Testis (tissue), 3 donors: ENCODE results near the gene NTM. TPM values are rescaled to one million over a fixed set of nuclear protein-coding genes. Genes with fewer than 3 reads are reported as not detected.

Experiments
- DNase-seq: peaks from one replicate; pipeline ENCODE4 v3.0.0-alpha.2; 2019
- H3K27ac ChIP-seq, 2 donors: fragments of 200-600 bp; sonication (generic); one replicate each; pipeline ENCODE4 v1.5.1; 2019
- H3K27me3 ChIP-seq: fragments of 200-600 bp; sonication (generic); one replicate; pipeline ENCODE4 v1.5.1; 2019
- H3K36me3 ChIP-seq: fragments of 200-600 bp; sonication (generic); one replicate; pipeline ENCODE4 v1.5.1; 2017; ENCODE audit warnings: low read depth; ENCODE audit errors: missing control alignments
- H3K4me1 ChIP-seq: fragments of 200-600 bp; sonication (generic); one replicate; pipeline ENCODE4 v1.5.1; 2019
- H3K4me3 ChIP-seq, 2 donors: fragments of 200-600 bp; sonication (generic); one replicate each; pipeline ENCODE4 v1.5.1; 2017 to 2019
- H3K9me3 ChIP-seq: fragments of 200-600 bp; sonication (generic); one replicate; pipeline ENCODE4 v1.5.1; 2017
- POLR2A ChIP-seq: fragments of 450-650 bp; IDR thresholded peaks from one replicate; pipeline ENCODE4 v1.6.1; 2017; ENCODE audit warnings: antibody characterized with exemption, mild to moderate bottlenecking, moderate library complexity
- WGBS, 2 donors: methylation state at CpG; one replicate each; pipeline ENCODE4 v1.1.5; 2018; 5-methylcytosine and 5-hydroxymethylcytosine counted together
- intact Hi-C: fragments of 100-400 bp; cut with DNase I; formaldehyde crosslinking; loops from one replicate; pipeline ENCODE4 v1.15.1; 2023; ENCODE audit warnings: low total_unique reads
- polyA plus RNA-seq: library from polyadenylated mRNA; stranded (reverse); fragments of 350-450 nt; fragmentation: Illumina TruSeq; extraction: RNeasy Lipid Tissue Mini Kit (QIAGEN cat#74804); gene quantifications from one replicate; pipeline ENCODE4 v1.2.3, GENCODE V29; 2014; ENCODE audit warnings: low read depth, low replicate concordance; ENCODE audit not compliant: insufficient read depth
- total RNA-seq, 2 donors: library from RNA; depleted of rRNA; stranded (reverse); fragments of >200 nt; gene quantifications; one replicate each; pipeline ENCODE4 v1.2.3, GENCODE V29; 2016
- TF ChIP-seq, protein P1 (sequence below), 3 experiments: fragments of 450-650 bp in 2 of 3; fragments of 200-600 bp in 1 of 3; sonication (generic) in 1 of 3; IDR thresholded peaks; one replicate each; pipeline ENCODE4 v1.5.1; 2016 to 2019; ENCODE audit warnings: antibody characterized with exemption in 3 of 3, mild to moderate bottlenecking in 2 of 3, moderate library complexity in 1 of 3

Gene NTM
- total and polyA plus RNA-seq, 3 donors from 2014 or later, result 1.7 to 4.5 (median 1.8) TPM

- Histone ChIP-seq H3K9me3 (no peaks in the 10 kb centered on the region), H3K4me1 (no peaks in the 10 kb centered on the region), H3K4me3 (no peak overlapping the region), H3K27me3 (no peaks in the 10 kb centered on the region), H3K36me3 (no peaks in the 10 kb centered on the region), H3K27ac (no peak overlapping the region)
- WGBS, 2 donors, result 92 to 95% methylated on average over 1 of the region's 1 CpG
- intact Hi-C loops, result no loop called here
- no peak for DNase-seq
- no peak for TF ChIP-seq POLR2A
Measured at GRCh38 chr11:132043714-132044113, 673.3 kb downstream of the NTM start.

- Histone ChIP-seq H3K4me3 (no peak overlapping the region), H3K27ac (no peak overlapping the region), H3K27me3 (no peaks in the 10 kb centered on the region), H3K36me3 (no peaks in the 10 kb centered on the region), H3K9me3 (no peaks in the 10 kb centered on the region), H3K4me1 (no peaks in the 10 kb centered on the region)
- no peak for TF ChIP-seq POLR2A
- TF ChIP-seq, protein P1, sequence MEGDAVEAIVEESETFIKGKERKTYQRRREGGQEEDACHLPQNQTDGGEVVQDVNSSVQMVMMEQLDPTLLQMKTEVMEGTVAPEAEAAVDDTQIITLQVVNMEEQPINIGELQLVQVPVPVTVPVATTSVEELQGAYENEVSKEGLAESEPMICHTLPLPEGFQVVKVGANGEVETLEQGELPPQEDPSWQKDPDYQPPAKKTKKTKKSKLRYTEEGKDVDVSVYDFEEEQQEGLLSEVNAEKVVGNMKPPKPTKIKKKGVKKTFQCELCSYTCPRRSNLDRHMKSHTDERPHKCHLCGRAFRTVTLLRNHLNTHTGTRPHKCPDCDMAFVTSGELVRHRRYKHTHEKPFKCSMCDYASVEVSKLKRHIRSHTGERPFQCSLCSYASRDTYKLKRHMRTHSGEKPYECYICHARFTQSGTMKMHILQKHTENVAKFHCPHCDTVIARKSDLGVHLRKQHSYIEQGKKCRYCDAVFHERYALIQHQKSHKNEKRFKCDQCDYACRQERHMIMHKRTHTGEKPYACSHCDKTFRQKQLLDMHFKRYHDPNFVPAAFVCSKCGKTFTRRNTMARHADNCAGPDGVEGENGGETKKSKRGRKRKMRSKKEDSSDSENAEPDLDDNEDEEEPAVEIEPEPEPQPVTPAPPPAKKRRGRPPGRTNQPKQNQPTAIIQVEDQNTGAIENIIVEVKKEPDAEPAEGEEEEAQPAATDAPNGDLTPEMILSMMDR (IDR thresholded peaks at IDR 0.05), result no peak
- intact Hi-C loops, result no loop called here
- no peak for DNase-seq
- 77 to 78% methylated on average over 3 of the region's 3 CpGs for WGBS, 2 donors
Measured at GRCh38 chr11:132045107-132045506, 674.7 kb downstream of the NTM start.

- no peak for TF ChIP-seq POLR2A
- TF ChIP-seq, protein P1 (IDR thresholded peaks at IDR 0.05), result no peak
- H3K36me3 ChIP-seq, result no peaks in the 10 kb centered on the region
- WGBS, 2 donors, result 75 to 91% methylated on average over 2 of the region's 2 CpGs
Measured at GRCh38 chr11:132046288-132046865, 676.0 kb downstream of the NTM start.

DNA sequence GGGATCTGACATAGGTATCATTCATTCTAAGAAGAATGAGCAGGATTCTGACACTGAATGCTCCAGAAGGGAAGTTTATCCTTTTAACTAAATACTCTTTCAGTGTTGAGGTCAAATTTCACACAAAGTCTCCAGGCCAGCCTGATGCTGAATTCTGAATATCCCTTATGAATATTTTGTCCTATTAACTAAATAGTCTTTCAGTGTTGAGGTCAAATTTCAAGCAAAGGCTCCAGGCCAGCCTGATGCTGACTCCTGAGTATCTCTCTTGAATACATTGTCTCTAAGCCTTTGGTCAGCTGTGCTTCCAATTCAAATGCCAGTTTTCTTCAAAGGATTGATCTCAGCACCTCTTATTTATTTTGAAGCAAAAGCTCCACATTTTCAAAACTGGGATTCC lies 676.8 kb downstream of the NTM start:
- H3K27me3 ChIP-seq, result no peaks in the 10 kb centered on the region
- DNase-seq, result no peak
- H3K36me3 ChIP-seq, result no peaks in the 10 kb centered on the region
- H3K4me1 ChIP-seq, result no peaks in the 10 kb centered on the region
- H3K27ac ChIP-seq, result no peak overlapping the region
- no peaks in the 10 kb centered on the region for H3K9me3 ChIP-seq
- H3K4me3 ChIP-seq, result no peak overlapping the region
- no peak for TF ChIP-seq POLR2A
- TF ChIP-seq, protein P1 (IDR thresholded peaks at IDR 0.05), result no peak
- intact Hi-C loops, result no loop called here

More at GRCh38 chr11:132046288-132046865, 676.0 kb downstream of the NTM start:
- Histone ChIP-seq H3K27me3 (no peaks in the 10 kb centered on the region), H3K4me3 (no peak overlapping the region), H3K9me3 (no peaks in the 10 kb centered on the region), H3K27ac (no peak overlapping the region), H3K4me1 (no peaks in the 10 kb centered on the region)
- intact Hi-C loops, result no loop called here
- DNase-seq, result no peak

GRCh38 chr11:132048040-132048439 lies 677.6 kb downstream of the NTM start:
- Histone ChIP-seq H3K4me1 (no peaks in the 10 kb centered on the region), H3K27me3 (no peaks in the 10 kb centered on the region), H3K36me3 (no peaks in the 10 kb centered on the region), H3K4me3 (no peak overlapping the region), H3K9me3 (no peaks in the 10 kb centered on the region), H3K27ac (no peak overlapping the region)
- DNase-seq, result no peak
- 72 to 84% methylated on average over 4 of the region's 4 CpGs for WGBS, 2 donors
- intact Hi-C loops, result no loop called here
- TF ChIP-seq, protein P1 (IDR thresholded peaks at IDR 0.05), result no peak
- TF ChIP-seq POLR2A, result no peak
